NCI-H2171 treated with DMSO at 0.1 percent for 48 hours (cell line): Measurements from ENCODE around the gene BCR.

Source experiments
- DNase-seq: peaks from one replicate; lab custom pipeline; 2025; lab: John Stamatoyannopoulos, UW

The BCR gene

DNA sequence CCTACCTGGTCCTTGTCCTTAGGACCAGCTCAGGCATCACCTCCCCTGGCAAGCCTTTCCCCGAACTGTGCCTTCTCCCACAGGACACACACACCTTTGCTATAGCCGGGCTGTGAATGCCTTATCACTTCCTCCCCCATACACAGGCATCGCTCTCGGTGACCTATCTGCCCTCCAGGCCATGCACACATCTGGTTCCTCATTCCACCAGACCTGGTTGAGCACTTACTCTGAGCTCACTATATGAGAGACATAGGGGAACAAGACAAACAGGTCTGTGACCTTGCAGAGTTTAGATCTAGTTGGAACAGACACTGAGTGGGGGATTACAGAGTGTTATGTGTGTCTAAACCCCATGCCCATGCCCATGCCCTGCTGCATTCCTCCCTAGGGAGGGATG lies 3.1 kb upstream of the BCR start:
- DNase-seq: no peak

- peak; percentile 85 for DNase-seq
Measured at GRCh38 chr22:23178512-23179254, 1.6 kb upstream of the BCR start.

DNA sequence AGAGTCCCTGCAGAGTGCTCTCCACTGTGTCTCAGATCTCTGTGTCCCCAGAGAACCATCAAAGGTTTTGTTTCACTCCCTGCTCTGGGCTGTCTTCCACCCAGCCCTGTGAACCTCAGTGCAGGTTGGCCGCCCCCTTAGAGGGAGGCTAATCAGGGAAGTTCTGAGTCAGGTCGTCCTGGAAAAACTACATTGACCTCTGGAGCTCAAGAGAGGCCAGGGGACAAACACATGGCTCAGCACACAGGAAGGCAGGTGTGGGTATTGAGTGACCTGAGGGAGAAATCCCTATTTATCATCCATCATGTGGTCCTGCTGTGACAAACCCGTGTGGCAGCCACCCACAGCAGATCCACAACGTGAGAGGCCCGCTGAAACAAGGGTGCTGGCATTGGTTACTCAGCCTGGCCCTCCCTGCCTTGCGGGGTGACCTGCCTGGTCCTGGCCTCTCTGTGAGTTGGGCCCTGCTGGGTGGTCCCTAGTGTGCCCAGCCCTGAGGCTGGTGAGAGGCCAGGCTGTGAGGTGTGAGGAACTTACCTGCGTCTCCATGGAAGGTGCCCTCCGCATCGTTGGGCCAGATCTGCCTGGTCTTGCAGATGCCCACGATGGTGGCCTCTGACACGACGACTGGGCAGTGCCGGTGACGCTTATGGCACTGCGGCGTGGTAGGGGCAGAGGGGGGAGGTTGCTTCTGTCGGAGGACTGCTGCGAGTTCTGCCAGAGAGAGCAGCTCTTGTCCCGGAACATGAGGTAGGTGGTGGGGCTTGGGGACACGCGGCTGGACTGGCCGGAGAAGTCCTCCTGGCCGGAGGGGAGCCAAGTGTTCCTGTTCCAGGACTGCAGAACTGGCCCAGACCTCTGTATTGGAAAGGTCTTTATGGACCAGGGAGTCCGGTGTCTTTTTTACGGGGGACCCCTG lies 669 bp upstream of the BCR start:
- peak; percentile 46 for DNase-seq

- DNase-seq: no peak
Measured at GRCh38 chr22:23180893-23181720, 798 bp downstream of the BCR start.

DNA sequence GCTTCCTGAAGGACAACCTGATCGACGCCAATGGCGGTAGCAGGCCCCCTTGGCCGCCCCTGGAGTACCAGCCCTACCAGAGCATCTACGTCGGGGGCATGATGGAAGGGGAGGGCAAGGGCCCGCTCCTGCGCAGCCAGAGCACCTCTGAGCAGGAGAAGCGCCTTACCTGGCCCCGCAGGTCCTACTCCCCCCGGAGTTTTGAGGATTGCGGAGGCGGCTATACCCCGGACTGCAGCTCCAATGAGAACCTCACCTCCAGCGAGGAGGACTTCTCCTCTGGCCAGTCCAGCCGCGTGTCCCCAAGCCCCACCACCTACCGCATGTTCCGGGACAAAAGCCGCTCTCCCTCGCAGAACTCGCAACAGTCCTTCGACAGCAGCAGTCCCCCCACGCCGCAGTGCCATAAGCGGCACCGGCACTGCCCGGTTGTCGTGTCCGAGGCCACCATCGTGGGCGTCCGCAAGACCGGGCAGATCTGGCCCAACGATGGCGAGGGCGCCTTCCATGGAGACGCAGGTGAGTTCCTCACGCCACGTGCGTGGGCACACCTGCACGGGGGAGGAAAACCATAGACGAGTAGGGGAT lies 1.5 kb downstream of the BCR start:
- no peak for DNase-seq

- DNase-seq: peak; percentile 86
Measured at GRCh38 chr22:23182309-23183060, 2.2 kb downstream of the BCR start.

GRCh38 chr22:23183061-23183698 lies 2.9 kb downstream of the BCR start:
- peak; percentile 32 for DNase-seq

DNA sequence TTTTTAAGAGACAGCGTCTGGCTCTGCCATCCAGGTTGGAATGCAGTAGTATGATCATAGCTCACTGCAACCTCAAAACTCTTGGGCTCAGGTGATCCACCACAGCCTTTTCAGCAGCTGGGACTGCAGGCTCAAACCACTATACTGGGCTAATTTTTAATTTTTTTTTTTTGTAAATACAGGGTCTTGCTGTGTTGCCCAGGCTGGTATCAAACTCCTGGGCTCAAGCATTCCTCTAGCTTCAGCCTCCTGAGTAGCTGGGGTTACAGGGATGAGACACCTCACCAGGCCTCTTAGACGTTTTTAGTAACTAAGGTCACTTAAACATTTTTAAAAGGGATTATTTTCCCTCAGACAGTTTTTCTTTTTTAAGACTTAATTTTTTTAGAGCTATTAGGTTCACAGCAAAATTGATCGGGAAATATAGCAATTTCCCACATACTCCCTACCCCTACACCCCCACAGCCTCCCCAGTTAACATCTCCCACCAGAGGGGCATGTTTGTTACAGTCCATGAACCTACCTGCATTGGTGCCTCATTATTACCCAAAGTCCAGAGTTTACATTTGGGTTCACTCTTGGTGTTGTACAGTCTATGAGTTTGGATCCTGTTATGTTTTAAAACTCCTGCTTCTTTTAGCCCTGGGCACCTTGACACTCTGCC lies 3.9 kb downstream of the BCR start:
- no peak for DNase-seq

DNA sequence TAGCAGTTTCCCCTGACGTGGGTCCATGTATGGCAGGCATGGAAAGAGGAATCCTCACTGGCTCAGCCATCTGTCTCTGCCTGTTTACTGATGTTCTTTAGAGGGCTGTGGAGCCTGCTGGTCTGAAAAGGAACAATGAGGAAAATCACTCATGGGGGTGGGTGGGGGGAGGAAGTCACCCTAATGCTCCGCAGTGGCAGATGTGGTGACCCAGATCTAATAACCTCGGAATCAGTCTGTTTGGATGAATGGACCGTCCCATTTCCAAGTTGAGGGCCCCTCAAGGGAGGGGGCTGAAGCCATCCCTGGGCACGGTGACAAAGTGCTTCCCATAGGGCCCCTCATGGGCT lies 4.4 kb downstream of the BCR start:
- peak; percentile 83 for DNase-seq

GRCh38 chr22:23187211-23187610 lies 6.9 kb downstream of the BCR start:
- no peak for DNase-seq

DNA sequence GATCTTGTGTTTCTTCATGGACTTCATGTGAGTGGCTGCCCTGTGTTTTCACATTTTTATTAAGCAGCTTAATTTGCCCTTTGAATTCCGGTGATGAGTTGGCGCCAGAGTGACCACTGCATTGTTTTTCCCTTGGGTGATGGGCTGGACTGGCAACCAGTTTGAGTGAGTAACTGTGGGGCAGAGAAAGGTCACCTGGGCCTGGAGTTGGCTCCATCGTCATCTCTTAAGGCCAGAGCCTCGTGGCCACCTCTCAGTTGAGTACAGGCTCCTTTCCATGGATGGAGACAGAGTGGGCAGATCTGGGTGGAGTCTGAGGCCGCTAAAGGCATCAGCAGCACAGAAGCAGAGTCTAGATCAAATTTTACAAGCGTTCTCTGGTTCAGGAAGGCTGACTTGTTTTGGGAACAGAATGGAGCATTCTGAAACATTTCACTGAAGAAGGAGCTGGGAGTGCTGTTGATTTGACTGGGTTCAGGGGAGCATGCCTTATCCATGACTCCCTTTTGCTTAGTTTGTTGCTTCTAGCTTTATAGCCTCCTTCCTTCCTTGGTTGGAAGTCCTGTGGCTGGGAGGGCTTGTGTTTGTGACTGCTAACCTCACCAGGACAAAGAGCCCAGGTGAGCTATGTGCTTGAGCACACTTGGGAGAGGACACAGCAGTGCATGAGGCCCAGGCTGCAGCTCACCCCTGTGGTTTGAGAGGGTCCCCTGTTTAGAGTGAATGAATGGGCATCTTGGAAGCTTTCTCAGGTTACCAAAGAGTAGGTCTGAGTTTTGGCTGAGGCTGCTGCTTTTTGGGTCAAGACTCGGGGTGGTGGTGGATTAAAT lies 7.8 kb downstream of the BCR start:
- no peak for DNase-seq

- DNase-seq: no peak
Measured at GRCh38 chr22:23190526-23190925, 10.2 kb downstream of the BCR start.

DNA sequence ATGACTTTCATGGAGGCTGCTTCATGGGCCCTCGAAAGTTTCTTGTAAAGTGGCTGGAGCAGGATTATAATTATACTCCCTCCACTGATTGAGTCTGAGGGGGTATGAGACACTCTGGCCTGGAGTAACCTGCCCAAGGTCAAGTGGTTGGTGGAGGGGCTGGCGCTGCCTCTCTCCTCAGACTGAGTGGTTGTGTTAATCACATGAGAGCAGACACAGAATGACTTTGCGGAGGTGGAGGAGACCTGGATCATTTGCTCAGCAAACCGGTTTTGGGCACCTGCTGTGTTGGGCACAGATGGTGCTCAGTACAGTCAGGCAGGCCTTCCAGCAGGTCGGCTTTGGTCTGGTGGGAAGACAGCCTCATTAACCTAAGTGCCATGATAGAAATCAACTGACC lies 11.8 kb downstream of the BCR start:
- DNase-seq: peak; percentile 67

DNA sequence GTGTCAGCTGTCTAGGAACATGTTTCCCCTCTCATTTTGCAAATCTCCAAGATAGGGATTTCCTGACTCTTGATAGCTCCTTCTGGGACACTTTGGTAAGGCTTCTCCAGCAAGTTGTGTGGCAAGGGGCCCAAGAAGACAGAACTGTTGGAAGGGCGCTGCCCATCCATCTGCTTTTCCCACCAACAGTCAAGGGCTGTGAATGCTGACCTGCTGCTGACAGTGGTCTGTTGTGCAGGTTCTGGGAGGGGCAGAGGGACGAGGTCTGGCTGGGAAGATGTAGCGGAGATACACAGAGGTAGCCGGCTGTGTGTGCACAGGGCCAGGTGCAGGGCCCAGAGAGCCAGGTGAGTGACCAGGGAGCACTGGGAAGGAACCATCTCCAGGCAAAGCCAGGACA lies 12.2 kb downstream of the BCR start:
- no peak for DNase-seq

GRCh38 chr22:23193196-23193827 lies 13.0 kb downstream of the BCR start:
- no peak for DNase-seq

DNA sequence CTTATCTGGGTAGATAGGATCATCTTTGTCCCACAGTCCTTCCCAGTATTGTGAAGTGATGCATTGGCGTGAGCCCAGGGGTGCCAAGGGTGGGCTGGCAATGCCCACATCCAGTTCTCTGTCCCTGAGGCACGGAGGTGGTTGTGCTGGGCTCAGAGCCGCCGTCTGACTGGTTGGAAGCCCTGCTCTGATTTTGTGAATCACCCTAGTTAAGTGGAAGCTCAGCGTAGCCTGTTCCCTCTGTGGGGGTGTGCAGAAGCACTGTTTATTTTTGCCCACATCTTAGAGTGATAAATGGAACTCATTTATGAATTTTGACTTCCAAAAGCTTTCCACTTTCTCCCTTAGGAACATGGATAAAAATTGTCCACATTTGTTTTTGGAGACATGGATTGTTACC lies 13.6 kb downstream of the BCR start:
- DNase-seq: no peak

GRCh38 chr22:23196165-23196564 lies 15.9 kb downstream of the BCR start:
- peak; percentile 79 for DNase-seq

- no peak for DNase-seq
Measured at GRCh38 chr22:23197836-23198235, 17.5 kb downstream of the BCR start.

DNA sequence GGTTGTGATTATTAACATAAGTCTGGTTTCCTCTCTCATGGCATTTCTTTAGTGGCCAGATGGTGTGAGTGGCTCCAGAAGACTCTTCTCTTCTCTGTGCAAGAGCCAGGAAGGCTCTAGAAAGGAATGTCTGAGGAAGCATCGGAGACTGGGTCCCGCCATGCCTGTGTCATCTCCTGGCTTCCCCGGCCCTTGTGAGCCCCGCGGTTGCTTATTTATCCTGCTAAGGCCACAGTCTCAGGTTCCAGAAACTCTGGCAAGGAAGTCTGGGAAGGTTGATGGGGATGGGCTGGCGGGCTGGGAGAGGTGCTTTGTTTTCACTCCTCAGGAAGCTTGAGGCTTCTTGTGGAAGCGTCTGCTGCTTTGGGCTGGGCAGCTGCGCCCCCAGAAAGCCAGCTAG lies 18.9 kb downstream of the BCR start:
- no peak for DNase-seq
